Transverse colon (tissue), 4 donors: ENCODE results near the gene MAPK13.

Experiments used
- EP300 ChIP-seq: sonication (generic); formaldehyde crosslinking; IDR thresholded peaks from one replicate; pipeline ENCODE4 v1.6.1; 2017; ENCODE audit warnings: antibody characterized with exemption, low read depth
- POLR2AphosphoS5 ChIP-seq, 3 donors: sonication (generic); formaldehyde crosslinking; IDR thresholded peaks; one replicate each; pipeline ENCODE4 v1.6.1; 2016; ENCODE audit warnings: antibody characterized with exemption in 3 of 3
- TF ChIP-seq, protein P1 (sequence below), 5 experiments: fragments of 200-600 bp in 3 of 5; fragments of 450-650 bp in 2 of 5; sonication (generic) in 3 of 5; IDR thresholded peaks; 1 replicate in 2 of 5; 2 replicates in 3 of 5; pipeline ENCODE4 v1.5.1; 2016 to 2017; ENCODE audit warnings: antibody characterized with exemption in 5 of 5, inconsistent platforms in 3 of 5, mild to moderate bottlenecking in 2 of 5, moderate library complexity in 1 of 5

DNA sequence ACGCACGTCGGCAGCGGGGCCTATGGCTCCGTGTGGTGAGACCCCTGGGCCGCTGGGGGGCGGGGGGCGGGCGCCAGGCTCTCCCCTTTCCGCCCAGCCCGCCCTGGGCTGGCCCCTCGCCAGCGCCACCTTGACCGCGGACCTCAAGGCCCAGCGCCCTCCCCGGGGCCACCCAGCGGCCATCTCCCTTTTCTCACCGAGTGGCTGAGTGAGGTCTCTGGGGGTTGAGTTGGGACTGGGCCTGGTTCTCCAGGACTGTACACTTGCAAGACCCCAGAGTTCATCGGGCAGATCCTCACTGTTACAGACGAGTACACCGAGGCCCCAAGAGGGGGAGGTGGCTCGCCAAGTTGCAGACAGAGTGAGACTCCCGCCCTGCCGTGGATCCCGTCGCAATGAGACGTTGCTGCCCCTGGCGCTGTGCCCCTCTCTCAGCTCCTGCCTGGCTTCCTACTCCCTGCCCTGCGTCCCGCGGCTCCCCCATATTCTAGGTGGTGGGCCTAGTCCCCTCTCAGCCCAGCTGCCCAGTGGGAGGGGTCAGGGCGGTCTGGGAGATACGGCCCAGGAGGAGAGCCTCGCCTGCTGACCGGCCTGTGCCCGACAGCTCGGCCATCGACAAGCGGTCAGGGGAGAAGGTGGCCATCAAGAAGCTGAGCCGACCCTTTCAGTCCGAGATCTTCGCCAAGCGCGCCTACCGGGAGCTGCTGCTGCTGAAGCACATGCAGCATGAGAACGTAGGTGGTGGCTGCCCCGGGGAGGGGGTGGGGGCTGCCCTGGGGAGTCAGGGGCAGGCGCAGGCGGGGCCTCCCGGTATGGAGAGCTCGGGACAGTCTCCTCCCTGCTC lies 576 bp downstream of the MAPK13 start:
- TF ChIP-seq EP300: no peak
- TF ChIP-seq, protein P1, sequence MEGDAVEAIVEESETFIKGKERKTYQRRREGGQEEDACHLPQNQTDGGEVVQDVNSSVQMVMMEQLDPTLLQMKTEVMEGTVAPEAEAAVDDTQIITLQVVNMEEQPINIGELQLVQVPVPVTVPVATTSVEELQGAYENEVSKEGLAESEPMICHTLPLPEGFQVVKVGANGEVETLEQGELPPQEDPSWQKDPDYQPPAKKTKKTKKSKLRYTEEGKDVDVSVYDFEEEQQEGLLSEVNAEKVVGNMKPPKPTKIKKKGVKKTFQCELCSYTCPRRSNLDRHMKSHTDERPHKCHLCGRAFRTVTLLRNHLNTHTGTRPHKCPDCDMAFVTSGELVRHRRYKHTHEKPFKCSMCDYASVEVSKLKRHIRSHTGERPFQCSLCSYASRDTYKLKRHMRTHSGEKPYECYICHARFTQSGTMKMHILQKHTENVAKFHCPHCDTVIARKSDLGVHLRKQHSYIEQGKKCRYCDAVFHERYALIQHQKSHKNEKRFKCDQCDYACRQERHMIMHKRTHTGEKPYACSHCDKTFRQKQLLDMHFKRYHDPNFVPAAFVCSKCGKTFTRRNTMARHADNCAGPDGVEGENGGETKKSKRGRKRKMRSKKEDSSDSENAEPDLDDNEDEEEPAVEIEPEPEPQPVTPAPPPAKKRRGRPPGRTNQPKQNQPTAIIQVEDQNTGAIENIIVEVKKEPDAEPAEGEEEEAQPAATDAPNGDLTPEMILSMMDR (IDR thresholded peaks at IDR 0.05): peak in 4 of 5 experiments; percentile 14 to 21 (median 18)
- TF ChIP-seq POLR2AphosphoS5 (IDR thresholded peaks at IDR 0.05): peak in 1 of 3 donors; percentile 19
